Smooth muscle cell (in vitro differentiated cells): ENCODE results near the gene PAX1. TPM values are rescaled to one million over a fixed set of nuclear protein-coding genes. Genes with fewer than 3 reads are reported as not detected.

Source experiments
- DNase-seq: peaks from one replicate; lab custom pipeline; 2025; ENCODE audit not compliant: unreplicated experiment; lab: John Stamatoyannopoulos, UW
- H2AFZ ChIP-seq: fragments of 200-600 bp; sonication (generic); 2 replicates; pipeline ENCODE4 v1.6.0; 2016; ENCODE audit warnings: antibody characterized with exemption, low read depth, mild to moderate bottlenecking
- H3F3A ChIP-seq: fragments of 200-600 bp; sonication (generic); 2 replicates; pipeline ENCODE4 v1.6.0; 2017; ENCODE audit warnings: antibody characterized with exemption, low read depth
- H3K27ac ChIP-seq: fragments of 200-600 bp; sonication (generic); 2 replicates; pipeline ENCODE4 v1.5.1; 2016; ENCODE audit warnings: low read depth, mild to moderate bottlenecking
- H3K27me3 ChIP-seq: fragments of 200-600 bp; sonication (generic); 2 replicates; pipeline ENCODE4 v1.6.1; 2016; ENCODE audit warnings: low read depth, mild to moderate bottlenecking
- H3K36me3 ChIP-seq: fragments of 200-600 bp; sonication (generic); 2 replicates; pipeline ENCODE4 v1.5.1; 2016; ENCODE audit warnings: low read depth
- H3K4me1 ChIP-seq: fragments of 200-600 bp; sonication (generic); 2 replicates; pipeline ENCODE4 v1.5.1; 2016; ENCODE audit warnings: low read depth
- H3K4me2 ChIP-seq: fragments of 200-600 bp; sonication (generic); 2 replicates; pipeline ENCODE4 v1.6.0; 2016; ENCODE audit warnings: mild to moderate bottlenecking
- H3K4me3 ChIP-seq: fragments of 200-600 bp; sonication (generic); 2 replicates; pipeline ENCODE4 v1.5.1; 2016; ENCODE audit warnings: mild to moderate bottlenecking
- H3K79me2 ChIP-seq: fragments of 200-600 bp; sonication (generic); 2 replicates; pipeline ENCODE4 v1.6.0; 2016; ENCODE audit warnings: low read depth, mild to moderate bottlenecking
- H3K9ac ChIP-seq: fragments of 200-600 bp; sonication (generic); 2 replicates; pipeline ENCODE4 v1.6.0; 2016; ENCODE audit warnings: low read depth
- H3K9me3 ChIP-seq: fragments of 200-600 bp; sonication (generic); replicated peaks from 2 replicates; pipeline ENCODE4 v1.5.1; 2016; ENCODE audit warnings: low read depth
- H4K20me1 ChIP-seq: fragments of 200-600 bp; sonication (generic); 2 replicates; pipeline ENCODE4 v1.6.0; 2016; ENCODE audit warnings: low read depth
- WGBS: methylation state at CpG from one replicate; pipeline ENCODE4 v1.1.7; 2016; ENCODE audit warnings: low lambda C conversion rate; 5-methylcytosine and 5-hydroxymethylcytosine counted together
- polyA plus RNA-seq: library from polyadenylated mRNA; unstranded; fragments of >200 nt; fragmentation: Nextera tagmentation; extraction: Ambion mirVana; gene quantifications from 2 replicates; pipeline ENCODE4 v1.2.1, GENCODE V29; 2016
- total RNA-seq: library from RNA; depleted of rRNA; stranded (reverse); fragments of >200 nt; gene quantifications from 2 replicates; pipeline ENCODE4 v1.2.3, GENCODE V29; 2014
- TF ChIP-seq, protein P1 (sequence below): fragments of 200-600 bp; sonication (generic); IDR thresholded peaks from 2 replicates; pipeline ENCODE4 v1.5.1; 2017; ENCODE audit warnings: borderline replicate concordance, mild to moderate bottlenecking, antibody characterized with exemption; ENCODE audit not compliant: insufficient read depth, poor library complexity, severe bottlenecking

Gene PAX1
- total RNA-seq, result not detected in 2 replicates
- polyA plus RNA-seq, result not detected in 2 replicates

- under 1% methylated on average over 51 of the region's 73 CpGs for WGBS
- no peak within 1 kb of the TSS for H3K9ac ChIP-seq
- H3K4me3 ChIP-seq, result no peak within 1 kb of the TSS
- no peaks in the 10 kb centered on the region for H3K36me3 ChIP-seq
- H2AFZ ChIP-seq, result no peak within 1 kb of the TSS
- DNase-seq, result no peak
- H3K9me3 ChIP-seq, result no peaks in the 10 kb centered on the region
- no peaks in the 10 kb centered on the region for H3F3A ChIP-seq
- H3K27me3 ChIP-seq, result peaks cover 100% of the 10 kb centered on the region
- no peak within 1 kb of the TSS for H3K4me2 ChIP-seq
- H3K27ac ChIP-seq, result no peak within 1 kb of the TSS
- H3K79me2 ChIP-seq, result no peaks in the 10 kb centered on the region
- H3K4me1 ChIP-seq, result peaks cover 3% of the 10 kb centered on the region
- TF ChIP-seq, protein P1, sequence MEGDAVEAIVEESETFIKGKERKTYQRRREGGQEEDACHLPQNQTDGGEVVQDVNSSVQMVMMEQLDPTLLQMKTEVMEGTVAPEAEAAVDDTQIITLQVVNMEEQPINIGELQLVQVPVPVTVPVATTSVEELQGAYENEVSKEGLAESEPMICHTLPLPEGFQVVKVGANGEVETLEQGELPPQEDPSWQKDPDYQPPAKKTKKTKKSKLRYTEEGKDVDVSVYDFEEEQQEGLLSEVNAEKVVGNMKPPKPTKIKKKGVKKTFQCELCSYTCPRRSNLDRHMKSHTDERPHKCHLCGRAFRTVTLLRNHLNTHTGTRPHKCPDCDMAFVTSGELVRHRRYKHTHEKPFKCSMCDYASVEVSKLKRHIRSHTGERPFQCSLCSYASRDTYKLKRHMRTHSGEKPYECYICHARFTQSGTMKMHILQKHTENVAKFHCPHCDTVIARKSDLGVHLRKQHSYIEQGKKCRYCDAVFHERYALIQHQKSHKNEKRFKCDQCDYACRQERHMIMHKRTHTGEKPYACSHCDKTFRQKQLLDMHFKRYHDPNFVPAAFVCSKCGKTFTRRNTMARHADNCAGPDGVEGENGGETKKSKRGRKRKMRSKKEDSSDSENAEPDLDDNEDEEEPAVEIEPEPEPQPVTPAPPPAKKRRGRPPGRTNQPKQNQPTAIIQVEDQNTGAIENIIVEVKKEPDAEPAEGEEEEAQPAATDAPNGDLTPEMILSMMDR, result no peak
- H4K20me1 ChIP-seq, result no peaks in the 10 kb centered on the region
Measured at GRCh38 chr20:21705575-21706260, at the start of gene PAX1. PAX1 (plus strand) TSS chr20:21705664; CDS start chr20:21705713, 49 bp downstream.

DNA sequence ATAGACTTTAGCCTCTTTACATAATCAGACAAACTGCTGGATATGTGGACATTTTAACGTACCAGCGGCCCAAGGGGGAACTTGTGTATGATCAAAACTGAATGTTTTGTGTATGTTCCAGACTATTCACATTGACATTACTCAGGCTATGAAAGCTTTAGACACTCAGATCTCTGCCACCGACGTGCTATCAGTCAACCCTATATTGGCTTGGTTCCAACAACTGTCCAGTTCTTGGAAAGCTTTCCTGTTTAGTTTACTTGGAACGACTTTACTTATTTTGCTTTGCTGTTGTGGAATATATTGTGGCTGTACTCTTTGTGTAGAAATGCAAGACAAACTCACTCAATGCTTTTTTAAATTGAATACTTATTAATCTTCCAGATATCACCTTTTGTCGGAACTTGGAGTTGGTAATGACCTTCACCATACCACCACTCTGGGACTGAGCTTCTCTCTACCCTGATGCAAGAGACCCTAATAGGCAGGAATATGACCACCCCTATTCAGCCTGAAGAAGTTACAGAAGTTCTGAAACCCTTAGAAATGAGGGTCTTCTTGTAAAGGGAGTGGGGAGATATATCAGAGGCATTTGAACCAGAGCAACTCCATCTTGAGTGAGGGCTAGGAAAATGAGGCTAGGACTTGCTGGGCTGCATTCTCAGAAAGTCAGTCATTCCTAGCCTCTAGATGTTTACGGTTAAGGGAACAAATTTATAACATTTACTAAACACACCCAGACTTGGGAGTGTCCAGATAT lies 49.0 kb upstream of the PAX1 start:
- H3K27me3 ChIP-seq, result peaks cover 10% of the 10 kb centered on the region
- no peaks in the 10 kb centered on the region for H3K4me1 ChIP-seq
- no peaks in the 10 kb centered on the region for H3K36me3 ChIP-seq
- H3K27ac ChIP-seq, result no peak overlapping the region
- DNase-seq, result no peak
- no peak overlapping the region for H2AFZ ChIP-seq
- H3K4me2 ChIP-seq, result no peak overlapping the region
- no peaks in the 10 kb centered on the region for H3F3A ChIP-seq
- no peaks in the 10 kb centered on the region for H3K79me2 ChIP-seq
- H3K9me3 ChIP-seq, result no peaks in the 10 kb centered on the region
- TF ChIP-seq, protein P1, result no peak
- WGBS, result 86% methylated on average over 7 of the region's 7 CpGs
- H4K20me1 ChIP-seq, result no peaks in the 10 kb centered on the region
- H3K9ac ChIP-seq, result no peak overlapping the region
- no peak overlapping the region for H3K4me3 ChIP-seq

- H3F3A ChIP-seq, result no peaks in the 10 kb centered on the region
- WGBS, result 66% methylated on average over 8 of the region's 8 CpGs
Measured at GRCh38 chr20:21661488-21662055, 43.9 kb upstream of the PAX1 start.

More at GRCh38 chr20:21661488-21662055, 43.9 kb upstream of the PAX1 start:
- Histone ChIP-seq H3K4me2 (no peak overlapping the region), H3K27ac (no peak overlapping the region), H3K9ac (no peak overlapping the region), H3K36me3 (no peaks in the 10 kb centered on the region), H3K27me3 (peaks cover 6% of the 10 kb centered on the region), H3K9me3 (no peaks in the 10 kb centered on the region), H3K79me2 (no peaks in the 10 kb centered on the region), H4K20me1 (no peaks in the 10 kb centered on the region), H3K4me3 (no peak overlapping the region), H2AFZ (no peak overlapping the region), H3K4me1 (no peaks in the 10 kb centered on the region)
- TF ChIP-seq, protein P1, result no peak
- no peak for DNase-seq
